Thyroid gland (tissue), 4 donors: ENCODE results near the gene LRRC74B.

Experiments used
- CTCF ChIP-seq, 6 experiments: fragments of 200-600 bp in 3 of 6; fragments of 450-650 bp in 3 of 6; sonication (generic) in 3 of 6; IDR thresholded peaks; one replicate each; pipeline ENCODE4 v1.5.1; 2016 to 2019; ENCODE audit warnings: antibody characterized with exemption in 6 of 6, mild to moderate bottlenecking in 2 of 6, inconsistent platforms in 1 of 6, moderate library complexity in 1 of 6
- POLR2A ChIP-seq, 2 donors: fragments of 450-650 bp; IDR thresholded peaks; one replicate each; pipeline ENCODE4 v1.6.1; 2017; ENCODE audit warnings: antibody characterized with exemption in 2 of 2, mild to moderate bottlenecking in 2 of 2, moderate library complexity in 1 of 2

- TF ChIP-seq CTCF (IDR thresholded peaks at IDR 0.05) (no peak), POLR2A (IDR thresholded peaks at IDR 0.05) (peak in 1 of 2 donors; percentile 5)
Measured at GRCh38 chr22:20997536-20998257, 48.0 kb upstream of the LRRC74B start.
